Skeletal muscle tissue (tissue), 4 donors: ENCODE data around the gene MARCHF3. TPM values are rescaled to one million over a fixed set of nuclear protein-coding genes. Genes with fewer than 3 reads are reported as not detected.
"Not testable (repeated sequence)": the region's sequence is repeated elsewhere in the genome, so short reads cannot be mapped to it uniquely, and the experiment has no call there.

ENCODE experiments used
- H3K27ac ChIP-seq: one replicate; pipeline ENCODE4 v1.7.0; 2013; ENCODE audit warnings: mild to moderate bottlenecking, low read depth, low read length, inconsistent platforms
- H3K27me3 ChIP-seq, 3 donors: one replicate each; pipeline ENCODE4 v1.7.0; 2013; ENCODE audit warnings: low read length in 3 of 3; ENCODE audit not compliant: control insufficient read depth in 3 of 3, insufficient read depth in 3 of 3
- H3K36me3 ChIP-seq, 3 donors: one replicate each; pipeline ENCODE4 v1.7.0; 2013; ENCODE audit warnings: low read length in 3 of 3; ENCODE audit not compliant: control insufficient read depth in 3 of 3, insufficient read depth in 3 of 3
- H3K4me1 ChIP-seq, 3 donors: one replicate each; pipeline ENCODE4 v1.7.0; 2013; ENCODE audit warnings: low read length in 3 of 3, mild to moderate bottlenecking in 3 of 3; ENCODE audit not compliant: control insufficient read depth in 3 of 3, insufficient read depth in 3 of 3
- H3K4me3 ChIP-seq, 3 donors: one replicate each; pipeline ENCODE4 v1.7.0; 2013; ENCODE audit warnings: low read length in 3 of 3
- H3K9ac ChIP-seq, 3 donors: one replicate each; pipeline ENCODE4 v1.7.0; 2013; ENCODE audit warnings: low read length in 3 of 3, mild to moderate bottlenecking in 3 of 3, moderate library complexity in 2 of 3, low read depth in 1 of 3
- H3K9me3 ChIP-seq, 3 donors: one replicate each; pipeline ENCODE4 v1.7.0; 2013; ENCODE audit warnings: low read length in 3 of 3; ENCODE audit not compliant: control insufficient read depth in 3 of 3
- total RNA-seq: library from RNA; depleted of rRNA; stranded (reverse); fragments of >200 nt; gene quantifications from one replicate; pipeline ENCODE4 v1.2.3, GENCODE V29; 2014
- donor health status: Osteomylitis.

The MARCHF3 gene
- total RNA-seq, 1 donor from 2014 or later: 18.8 TPM

GRCh38 chr5:126851501-126852011, 178.8 kb downstream of the MARCHF3 start:
- Histone ChIP-seq H3K4me3 (peak overlapping the region; percentile 21 to 60 (median 58)), H3K4me1 (peaks cover 16 to 32% (median 27%) of the 10 kb centered on the region in 3 donors)

DNA sequence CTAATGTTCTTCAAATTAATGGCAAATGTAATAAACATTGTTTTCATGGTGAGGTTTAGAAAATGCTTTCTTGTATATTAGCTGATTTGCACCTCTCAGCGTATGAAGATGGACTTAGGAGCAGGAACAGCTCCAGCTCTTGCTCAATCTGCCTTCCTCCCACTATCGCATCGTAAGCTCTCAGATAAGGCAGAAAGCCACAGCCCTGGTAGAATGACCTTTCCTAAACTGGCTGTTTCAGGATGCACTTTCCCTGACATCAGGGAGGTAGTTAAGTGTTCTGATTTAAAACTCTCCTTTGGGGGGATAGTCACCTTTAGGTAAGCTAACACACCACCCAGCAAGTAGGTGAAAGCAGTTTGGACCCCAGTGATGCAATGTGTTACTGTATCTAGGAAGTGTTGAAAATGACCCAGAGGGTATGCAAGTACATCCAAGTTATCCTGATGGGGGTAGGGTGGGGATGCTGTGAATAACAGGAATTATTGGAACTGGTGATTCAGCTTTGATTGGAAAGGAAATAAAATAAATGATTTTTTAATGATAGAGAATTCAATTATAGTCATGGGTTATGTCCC, 181.2 kb downstream of the MARCHF3 start:
- Histone ChIP-seq H3K4me3 (no peak overlapping the region), H3K4me1 (peaks cover 20 to 32% (median 31%) of the 10 kb centered on the region in 3 donors), H3K27ac (peak overlapping the region; percentile 75), H3K9me3 (no peaks in the 10 kb centered on the region), H3K27me3 (peaks cover 0 to 15% (median 3%) of the 10 kb centered on the region in 3 donors), H3K36me3 (no peaks in the 10 kb centered on the region), H3K9ac (no peak overlapping the region)

More at GRCh38 chr5:126851501-126852011, 178.8 kb downstream of the MARCHF3 start:
- Histone ChIP-seq H3K36me3 (no peaks in the 10 kb centered on the region), H3K27ac (peak overlapping the region; percentile 76), H3K9ac (peak overlapping the region in 2 of 3 donors; percentile 26 to 61), H3K9me3 (no peaks in the 10 kb centered on the region), H3K27me3 (peaks cover 0 to 15% (median 3%) of the 10 kb centered on the region in 3 donors)

DNA sequence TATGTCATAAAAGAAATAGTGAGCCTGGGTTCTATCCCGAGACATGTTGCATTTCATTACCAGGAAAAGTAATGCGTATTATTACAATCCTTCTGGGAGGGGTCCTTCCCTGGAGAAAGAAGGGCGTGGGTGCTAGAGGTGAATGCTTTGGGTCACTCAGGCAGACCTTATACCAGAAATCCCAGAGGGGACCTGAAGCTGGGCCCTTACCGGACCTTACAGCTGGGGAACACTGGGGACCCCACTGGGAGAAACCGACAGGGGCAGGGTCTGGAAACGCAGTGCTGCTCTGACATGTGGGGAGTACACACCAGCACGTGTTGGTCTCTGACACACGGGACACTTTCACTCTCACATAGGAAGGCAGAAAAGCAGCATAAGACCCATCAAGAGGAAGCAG, 182.1 kb downstream of the MARCHF3 start:
- Histone ChIP-seq H3K27me3 (peaks cover 0 to 12% (median 3%) of the 10 kb centered on the region in 3 donors), H3K4me3 (no peak overlapping the region), H3K27ac (peak overlapping the region; percentile 75), H3K4me1 (peaks cover 20 to 32% (median 31%) of the 10 kb centered on the region in 3 donors), H3K9me3 (no peaks in the 10 kb centered on the region), H3K9ac (no peak overlapping the region), H3K36me3 (no peaks in the 10 kb centered on the region)

GRCh38 chr5:126847826-126848251, 182.5 kb downstream of the MARCHF3 start:
- Histone ChIP-seq H3K4me1 (peaks cover 19 to 29% (median 28%) of the 10 kb centered on the region in 3 donors), H3K9ac (no peak overlapping the region), H3K9me3 (no peaks in the 10 kb centered on the region), H3K36me3 (no peaks in the 10 kb centered on the region), H3K4me3 (no peak overlapping the region), H3K27ac (peak overlapping the region; percentile 75), H3K27me3 (peaks cover 0 to 11% (median 3%) of the 10 kb centered on the region in 3 donors)

DNA sequence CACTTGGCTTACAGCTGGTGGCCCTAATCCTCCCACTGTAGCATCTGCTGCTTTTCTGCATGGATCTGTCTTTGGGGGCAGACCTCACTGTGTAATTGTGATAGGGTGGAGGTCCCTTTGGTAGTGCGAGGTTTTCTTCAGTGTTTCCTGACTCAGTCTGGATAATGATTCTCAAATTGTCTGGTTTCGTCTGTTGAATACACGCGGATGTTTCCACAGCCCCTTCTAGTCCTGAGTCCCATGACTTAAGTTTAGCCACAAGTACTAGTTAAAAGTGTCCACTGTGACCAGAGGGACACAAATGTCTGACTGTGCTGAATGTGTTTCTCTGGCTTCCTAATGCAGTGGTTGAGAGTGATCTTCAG, 182.9 kb downstream of the MARCHF3 start:
- peak overlapping the region; percentile 75 for H3K27ac ChIP-seq
- peaks cover 17 to 26% (median 24%) of the 10 kb centered on the region in 3 donors for H3K4me1 ChIP-seq
- no peak overlapping the region for H3K4me3 ChIP-seq
- no peaks in the 10 kb centered on the region for H3K36me3 ChIP-seq
- H3K27me3 ChIP-seq: peaks cover 0 to 9% (median 3%) of the 10 kb centered on the region in 3 donors
- H3K9me3 ChIP-seq: no peaks in the 10 kb centered on the region
- no peak overlapping the region for H3K9ac ChIP-seq

DNA sequence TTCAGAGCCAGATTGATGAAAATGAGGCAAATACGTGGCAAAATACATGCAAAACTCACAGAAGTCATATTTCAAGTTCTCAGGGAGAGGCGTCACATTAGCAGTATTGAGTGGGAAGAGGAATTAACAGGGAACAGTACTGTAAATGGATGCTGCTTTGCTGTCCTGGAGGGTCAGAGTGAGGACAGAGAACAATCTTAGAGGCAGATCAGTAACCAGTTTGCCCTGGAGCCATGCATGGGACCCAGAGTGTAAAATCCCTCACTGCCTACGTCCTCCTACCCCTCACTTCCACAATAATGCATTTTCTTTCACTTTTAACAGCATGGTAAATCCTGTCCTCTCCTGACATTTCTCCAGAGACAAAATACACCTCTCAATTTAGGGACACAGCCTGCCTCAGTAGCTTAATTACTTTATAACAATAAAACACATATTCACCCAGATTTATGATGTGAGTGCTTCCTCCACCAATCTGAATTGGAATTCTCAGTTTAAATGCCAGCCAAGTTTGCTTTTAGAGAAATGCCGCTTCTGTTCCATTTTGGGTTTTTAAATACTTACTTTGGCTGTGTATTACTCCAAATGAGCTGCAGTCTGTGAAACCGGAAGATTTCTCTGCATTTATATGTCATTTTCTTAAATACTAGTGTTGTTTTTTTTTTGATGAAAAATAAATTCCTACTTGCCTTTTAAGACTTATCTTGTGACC, 183.5 kb downstream of the MARCHF3 start:
- peaks cover 0 to 5% (median 0%) of the 10 kb centered on the region in 3 donors for H3K27me3 ChIP-seq
- H3K9ac ChIP-seq: no peak overlapping the region
- H3K27ac ChIP-seq: peak overlapping the region; percentile 75
- peaks cover 12 to 21% (median 20%) of the 10 kb centered on the region in 3 donors for H3K4me1 ChIP-seq
- H3K9me3 ChIP-seq: no peaks in the 10 kb centered on the region
- no peaks in the 10 kb centered on the region for H3K36me3 ChIP-seq
- no peak overlapping the region for H3K4me3 ChIP-seq

GRCh38 chr5:126846344-126846743, 184.0 kb downstream of the MARCHF3 start:
- H3K9ac ChIP-seq: no peak overlapping the region
- no peak overlapping the region for H3K27ac ChIP-seq

GRCh38 chr5:126845470-126846070, 184.8 kb downstream of the MARCHF3 start:
- H3K4me1 ChIP-seq, H3K9ac ChIP-seq, H3K9me3 ChIP-seq, H3K4me3 ChIP-seq, H3K36me3 ChIP-seq, H3K27me3 ChIP-seq, H3K27ac ChIP-seq: not testable (repeated sequence)

More at GRCh38 chr5:126846344-126846743, 184.0 kb downstream of the MARCHF3 start:
- Histone ChIP-seq H3K27me3 (peaks cover 0 to 3% (median 0%) of the 10 kb centered on the region in 3 donors), H3K4me1 (peaks cover 7 to 15% (median 14%) of the 10 kb centered on the region in 3 donors), H3K9me3 (no peaks in the 10 kb centered on the region), H3K4me3 (no peak overlapping the region), H3K36me3 (no peaks in the 10 kb centered on the region)

- H3K27me3 ChIP-seq, H3K36me3 ChIP-seq, H3K4me1 ChIP-seq, H3K27ac ChIP-seq, H3K9me3 ChIP-seq, H3K9ac ChIP-seq, H3K4me3 ChIP-seq: not testable (repeated sequence)
These were observed 187.0 kb downstream of the MARCHF3 start for GRCh38 chr5:126843375-126843774.

DNA sequence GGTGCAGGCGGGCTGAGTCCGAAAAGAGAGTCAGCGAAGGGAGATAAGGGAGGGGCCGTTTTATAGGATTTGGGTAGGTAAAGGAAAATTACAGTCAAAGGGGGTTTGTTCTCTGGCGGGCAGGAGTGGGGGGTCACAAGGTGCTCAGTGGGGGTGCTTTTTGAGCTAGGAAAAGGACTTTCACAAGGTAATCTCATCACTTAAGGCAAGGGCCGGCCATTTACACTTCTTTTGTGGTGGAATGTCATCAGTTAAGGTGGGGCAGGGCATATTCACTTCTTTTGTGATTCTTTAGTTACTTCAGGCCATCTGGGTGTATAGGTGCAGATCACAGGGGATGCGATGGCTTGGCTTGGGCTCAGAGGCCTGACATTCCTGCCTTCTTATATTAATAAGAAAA, 191.0 kb downstream of the MARCHF3 start:
- not testable (repeated sequence) for H3K4me3 ChIP-seq, H3K9me3 ChIP-seq, H3K27me3 ChIP-seq, H3K27ac ChIP-seq, H3K36me3 ChIP-seq, H3K9ac ChIP-seq, H3K4me1 ChIP-seq
